ENCODE measurements around the gene XRCC3. TPM values are rescaled to one million over a fixed set of nuclear protein-coding genes. Genes with fewer than 3 reads are reported as not detected.

The XRCC3 gene
- total and polyA plus RNA-seq, 10 of the 15 experiments (the other 5 are each of a cell fraction or from before 2014, with no cell fraction given), result 0.37 to 52.0 (median 26.8) TPM

GRCh38 chr14:103676881-103677675 lies 38.2 kb downstream of the XRCC3 start:
- H3K79me2 ChIP-seq (ENCODE audit: control insufficient read depth, insufficient read depth, low read length), result no peaks in the 10 kb centered on the region
- no peaks in the 10 kb centered on the region for H3K4me1 ChIP-seq (ENCODE audit: control insufficient read depth, insufficient read depth, low read length)
- H3K36me3 ChIP-seq (ENCODE audit: control insufficient read depth in 2 of 2, insufficient read depth in 2 of 2, low read length in 1 of 2), result peaks cover 26 to 32% of the 10 kb centered on the region in 2 experiments
- H3K9me3 ChIP-seq (replicated peaks; ENCODE audit: control insufficient read depth, insufficient read depth, low read length), result no peaks in the 10 kb centered on the region
- no peak overlapping the region for H3K4me3 ChIP-seq
- no peak for DNase-seq (ENCODE audit: low read depth, low spot score)
- POLR2A ChIA-PET, result interaction anchor here (0.7 kb wide), 1 partner anchor 38 kb away, joined by 3 read pairs; the partner anchor contains the start of genes XRCC3 and ZFYVE21
- intact Hi-C loops (cut with micrococcal nuclease; ENCODE audit: unreplicated experiment) (no loop called here), in situ Hi-C loops (cut with MboI) (no loop called here)
- RAD21 ChIA-PET (ENCODE audit: unreplicated experiment), result interaction anchor here (1.1 kb wide), 1 partner anchor 13 kb away, joined by 3 read pairs; no protein-coding TSS in a partner anchor
- H3K9ac ChIP-seq (ENCODE audit: control insufficient read depth, insufficient read depth, low read length), result no peak overlapping the region
- TF ChIP-seq ZNF24 (IDR thresholded peaks at IDR 0.05) (no peak), EED (IDR thresholded peaks at IDR 0.05; ENCODE audit: low read depth) (no peak), CBX3 (IDR thresholded peaks at IDR 0.05; ENCODE audit: borderline replicate concordance, low read depth) (no peak), EGR1 (IDR thresholded peaks at IDR 0.05; ENCODE audit: borderline replicate concordance in 1 of 2, low read depth in 2 of 2, low read length in 2 of 2) (no peak), PML (IDR thresholded peaks at IDR 0.05; ENCODE audit: low read length) (no peak), ETV6 (conservative IDR thresholded peaks at IDR 0.05 in 1 of 2, IDR thresholded peaks at IDR 0.05 in 1 of 2; ENCODE audit: borderline replicate concordance in 1 of 2, low read depth in 1 of 2) (no peak), ZNF384 (IDR thresholded peaks at IDR 0.05; ENCODE audit: borderline replicate concordance, low read depth, low read length) (no peak), ELK1 (IDR thresholded peaks at IDR 0.05; ENCODE audit: low read depth, low read length) (no peak), SP1 (IDR thresholded peaks at IDR 0.05; ENCODE audit: low read depth, low read length) (no peak), GATAD2B (conservative IDR thresholded peaks at IDR 0.05; ENCODE audit: low read depth) (no peak), MYC (IDR thresholded peaks at IDR 0.05; ENCODE audit: insufficient read depth, insufficient read length, insufficient replicate concordance, low read length, severe bottlenecking) (no peak), CHD4 (IDR thresholded peaks at IDR 0.05) (no peak)
- TF ChIP-seq, protein P1, sequence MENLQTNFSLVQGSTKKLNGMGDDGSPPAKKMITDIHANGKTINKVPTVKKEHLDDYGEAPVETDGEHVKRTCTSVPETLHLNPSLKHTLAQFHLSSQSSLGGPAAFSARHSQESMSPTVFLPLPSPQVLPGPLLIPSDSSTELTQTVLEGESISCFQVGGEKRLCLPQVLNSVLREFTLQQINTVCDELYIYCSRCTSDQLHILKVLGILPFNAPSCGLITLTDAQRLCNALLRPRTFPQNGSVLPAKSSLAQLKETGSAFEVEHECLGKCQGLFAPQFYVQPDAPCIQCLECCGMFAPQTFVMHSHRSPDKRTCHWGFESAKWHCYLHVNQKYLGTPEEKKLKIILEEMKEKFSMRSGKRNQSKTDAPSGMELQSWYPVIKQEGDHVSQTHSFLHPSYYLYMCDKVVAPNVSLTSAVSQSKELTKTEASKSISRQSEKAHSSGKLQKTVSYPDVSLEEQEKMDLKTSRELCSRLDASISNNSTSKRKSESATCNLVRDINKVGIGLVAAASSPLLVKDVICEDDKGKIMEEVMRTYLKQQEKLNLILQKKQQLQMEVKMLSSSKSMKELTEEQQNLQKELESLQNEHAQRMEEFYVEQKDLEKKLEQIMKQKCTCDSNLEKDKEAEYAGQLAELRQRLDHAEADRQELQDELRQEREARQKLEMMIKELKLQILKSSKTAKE (IDR thresholded peaks at IDR 0.05; ENCODE audit: low read depth, poor library complexity, severe bottlenecking), result no peak
- no peak overlapping the region for H3K4me2 ChIP-seq (ENCODE audit: control insufficient read depth, insufficient read depth)
- FAIRE-seq, result no peak
- WGBS (ENCODE audit: insufficient coverage, insufficient replicate concordance, low lambda C conversion rate, missing lambda C conversion rate), result 91% methylated on average over 16 of the region's 16 CpGs
- no peaks in the 10 kb centered on the region for H4K20me1 ChIP-seq (ENCODE audit: control insufficient read depth, insufficient read depth)
- BruUV-seq (replicated peaks), result no TSS peak
- SMC1A ChIA-PET (ENCODE audit: uncharacterized antibody, unreplicated experiment), result interaction anchor here (1.1 to 1.6 kb wide), 2 partner anchors 8 to 13 kb away, joined by 3 to 5 read pairs; no protein-coding TSS in a partner anchor
- H3K27ac ChIP-seq (ENCODE audit: control insufficient read depth, insufficient read depth), result no peak overlapping the region
- H2AFZ ChIP-seq (ENCODE audit: control insufficient read depth, low read depth, low read length), result no peak overlapping the region
- ATAC-seq, result no peak
- H3K27me3 ChIP-seq (replicated peaks in 1 of 2; ENCODE audit: control insufficient read depth in 2 of 2, insufficient read depth in 2 of 2, low read length in 1 of 2), result no peaks in the 10 kb centered on the region
- CTCF ChIA-PET, result interaction anchor here (1.0 kb wide), 2 partner anchors 8 to 64 kb away, joined by 3 to 4 read pairs; no protein-coding TSS in a partner anchor
